Ishikawa (cell line): ENCODE results near the gene FAM8A1.

Experiments used
- CEBPB ChIP-seq: IDR thresholded peaks from 2 replicates; pipeline ENCODE4 v1.6.1; 2012
- CREB1 ChIP-seq: IDR thresholded peaks from 2 replicates; pipeline ENCODE4 v1.6.1; 2012; ENCODE audit warnings: low read depth
- EGR1 ChIP-seq: IDR thresholded peaks from 2 replicates; pipeline ENCODE4 v1.6.1; 2012
- EP300 ChIP-seq: IDR thresholded peaks from 2 replicates; pipeline ENCODE4 v1.6.1; 2012; ENCODE audit warnings: borderline replicate concordance
- FOXM1 ChIP-seq: IDR thresholded peaks from 2 replicates; pipeline ENCODE4 v1.6.1; 2012; ENCODE audit warnings: low read depth, borderline replicate concordance
- MAX ChIP-seq: IDR thresholded peaks from 2 replicates; pipeline ENCODE4 v1.6.1; 2012
- NFIC ChIP-seq: IDR thresholded peaks from 2 replicates; pipeline ENCODE4 v1.6.1; 2012
- RAD21 ChIP-seq: IDR thresholded peaks from 2 replicates; pipeline ENCODE4 v1.6.1; 2012; ENCODE audit warnings: low read depth
- REST ChIP-seq: IDR thresholded peaks from 2 replicates; pipeline ENCODE4 v1.6.1; 2012; ENCODE audit warnings: low read depth, mild to moderate bottlenecking
- TAF1 ChIP-seq: IDR thresholded peaks from 2 replicates; pipeline ENCODE4 v1.6.1; 2012; ENCODE audit warnings: low read depth, mild to moderate bottlenecking
- TCF12 ChIP-seq: IDR thresholded peaks from 2 replicates; pipeline ENCODE4 v1.6.1; 2012; ENCODE audit warnings: low read depth
- TEAD4 ChIP-seq: IDR thresholded peaks from 2 replicates; pipeline ENCODE4 v1.6.1; 2012
- USF1 ChIP-seq: IDR thresholded peaks from 2 replicates; pipeline ENCODE4 v1.6.1; 2012
- YY1 ChIP-seq: IDR thresholded peaks from 2 replicates; pipeline ENCODE4 v1.6.1; 2012; ENCODE audit warnings: low read depth
- ZBTB7A ChIP-seq: IDR thresholded peaks from 2 replicates; pipeline ENCODE4 v1.6.1; 2012; ENCODE audit warnings: low read depth

FAM8A1 gene

GRCh38 chr6:17656644-17657043, 56.5 kb downstream of the FAM8A1 start:
- TF ChIP-seq MAX, result no peak
- TF ChIP-seq TAF1, result no peak
- TF ChIP-seq CREB1, result no peak
- no peak for TF ChIP-seq TCF12
- TF ChIP-seq ZBTB7A, result no peak
- TF ChIP-seq FOXM1, result no peak
- TF ChIP-seq EP300, result no peak
- TF ChIP-seq RAD21, result no peak
- TF ChIP-seq YY1, result no peak
- no peak for TF ChIP-seq REST
- TF ChIP-seq CEBPB, result no peak
- no peak for TF ChIP-seq NFIC
- no peak for TF ChIP-seq EGR1
- no peak for TF ChIP-seq TEAD4
- TF ChIP-seq USF1, result no peak
